IMR-90 (cell line): ENCODE data around the gene CHRNA5. TPM values are rescaled to one million over a fixed set of nuclear protein-coding genes. Genes with fewer than 3 reads are reported as not detected.

Experiments used
- ATAC-seq: fragments of 200-7000 bp; cut with Tn5 transposase; 2 replicates; pipeline ENCODE4 v1.9.1; 2020; ENCODE audit warnings: low read depth, mild to moderate bottlenecking, moderate library complexity
- BruUV-seq: library from RNA; stranded (reverse); fragments of 400-500 nt; replicated peaks from 2 replicates; lab custom pipeline; 2021; lab: Mats Ljungman, UMichigan
- CTCF ChIA-PET: fragments of 300-600 bp; formaldehyde crosslinking; extraction: SDS; loops from one replicate; lab custom pipeline; 2021; ENCODE audit warnings: antibody characterized with exemption; lab: Yijun Ruan, JAX
- POLR2A ChIA-PET: fragments of 300-600 bp; sonication (Branson Sonifier 250); formaldehyde crosslinking; loops from one replicate; lab custom pipeline; 2022; ENCODE audit warnings: antibody characterized with exemption; ENCODE audit not compliant: unreplicated experiment; lab: Charles Lee
- DNase-seq: peaks from one replicate; pipeline ENCODE4 v3.0.0; 2013
- H2AFZ ChIP-seq: replicated peaks from 2 replicates; pipeline ENCODE3; 2013; ENCODE audit warnings: low read length, mild to moderate bottlenecking; ENCODE audit not compliant: poor library complexity
- H2AK5ac ChIP-seq: 2 replicates; pipeline ENCODE4 v1.6.1; 2013; ENCODE audit warnings: low read depth, low read length, inconsistent platforms
- H2AK9ac ChIP-seq: replicated peaks from 2 replicates; pipeline ENCODE3; 2013; ENCODE audit warnings: mild to moderate bottlenecking, low read depth, low read length, moderate library complexity; ENCODE audit not compliant: poor library complexity
- H2BK120ac ChIP-seq: 2 replicates; pipeline ENCODE4 v1.6.1; 2013; ENCODE audit warnings: low read depth, low read length, inconsistent platforms
- H2BK15ac ChIP-seq: 3 replicates; pipeline ENCODE4 v1.6.1; 2013; ENCODE audit warnings: low read depth, low read length, inconsistent platforms
- H2BK20ac ChIP-seq: 2 replicates; pipeline ENCODE4 v1.6.1; 2013; ENCODE audit warnings: low read depth, mild to moderate bottlenecking, inconsistent platforms, low read length, moderate library complexity
- H2BK5ac ChIP-seq: 2 replicates; pipeline ENCODE4 v1.6.1; 2013; ENCODE audit warnings: mild to moderate bottlenecking, low read depth, low read length, inconsistent platforms; ENCODE audit not compliant: poor library complexity, severe bottlenecking
- H3K14ac ChIP-seq: replicated peaks from 2 replicates; pipeline ENCODE4 v1.6.1; 2013; ENCODE audit warnings: low read depth, low read length, inconsistent platforms
- H3K18ac ChIP-seq: 2 replicates; pipeline ENCODE4 v1.6.1; 2013; ENCODE audit warnings: low read depth, low read length, control low read depth
- H3K23ac ChIP-seq: 2 replicates; pipeline ENCODE4 v1.6.1; 2013; ENCODE audit warnings: low read depth, low read length, inconsistent platforms
- H3K27ac ChIP-seq: 2 replicates; pipeline ENCODE4 v1.5.1; 2013; ENCODE audit warnings: mild to moderate bottlenecking, control low read depth, low read length; ENCODE audit not compliant: insufficient read depth
- H3K27me3 ChIP-seq: 2 replicates; pipeline ENCODE4 v1.6.1; 2013; ENCODE audit warnings: low read length; ENCODE audit not compliant: control insufficient read depth, insufficient read depth
- H3K36me3 ChIP-seq: 2 replicates; pipeline ENCODE4 v1.6.1; 2013; ENCODE audit warnings: low read length, mixed read lengths; ENCODE audit not compliant: control insufficient read depth, insufficient read depth
- H3K4ac ChIP-seq: 2 replicates; pipeline ENCODE4 v1.6.1; 2013; ENCODE audit warnings: low read depth, low read length, inconsistent platforms
- H3K4me1 ChIP-seq: 2 replicates; pipeline ENCODE4 v1.6.1; 2013; ENCODE audit warnings: low read length, mixed read lengths; ENCODE audit not compliant: control insufficient read depth, insufficient read depth
- H3K4me2 ChIP-seq: 2 replicates; pipeline ENCODE4 v1.6.1; 2013; ENCODE audit warnings: low read depth, mild to moderate bottlenecking, control low read depth, low read length, moderate library complexity
- H3K4me3 ChIP-seq: 2 replicates; pipeline ENCODE4 v1.5.1; 2013; ENCODE audit warnings: low read depth, mild to moderate bottlenecking, control low read depth, low read length, moderate library complexity; ENCODE audit not compliant: insufficient read depth
- H3K56ac ChIP-seq: 2 replicates; pipeline ENCODE4 v1.6.1; 2013; ENCODE audit warnings: low read length, inconsistent platforms; ENCODE audit not compliant: insufficient read depth; ENCODE audit errors: extremely low read depth
- H3K79me1 ChIP-seq, 2 experiments: 2 replicates each; pipeline ENCODE4 v1.6.1; 2013; ENCODE audit warnings: low read length in 2 of 2, inconsistent platforms in 1 of 2, low read depth in 1 of 2
- H3K9ac ChIP-seq: 2 replicates; pipeline ENCODE4 v1.6.1; 2013; ENCODE audit warnings: low read depth, low read length, control low read depth
- H3K9me1 ChIP-seq: 2 replicates; pipeline ENCODE4 v1.6.1; 2013; ENCODE audit warnings: low read length, inconsistent platforms; ENCODE audit not compliant: insufficient read depth
- H3K9me3 ChIP-seq: 2 replicates; pipeline ENCODE4 v1.6.1; 2013; ENCODE audit warnings: low read length; ENCODE audit not compliant: control insufficient read depth, insufficient read depth
- H4K20me1 ChIP-seq: 2 replicates; pipeline ENCODE4 v1.6.1; 2013; ENCODE audit warnings: low read length, inconsistent platforms; ENCODE audit not compliant: insufficient read depth
- H4K5ac ChIP-seq: 2 replicates; pipeline ENCODE4 v1.6.1; 2013; ENCODE audit warnings: mild to moderate bottlenecking, low read depth, low read length, control low read depth
- H4K8ac ChIP-seq, 2 experiments: 2 replicates each; pipeline ENCODE4 v1.6.1; 2013; ENCODE audit warnings: low read depth in 2 of 2, low read length in 2 of 2, control low read depth in 1 of 2, inconsistent platforms in 1 of 2
- H4K91ac ChIP-seq: 2 replicates; pipeline ENCODE4 v1.6.1; 2013; ENCODE audit warnings: low read depth, low read length, inconsistent platforms; ENCODE audit not compliant: insufficient read depth
- CHD1 ChIP-seq: IDR thresholded peaks from 2 replicates; pipeline ENCODE4 v1.6.1; 2012; ENCODE audit warnings: low read depth, low read length, improper control_type of control experiment
- ELK1 ChIP-seq: fragments of 150-350 bp; IDR thresholded peaks from 2 replicates; pipeline ENCODE4 v1.6.1; 2016; ENCODE audit warnings: low read depth, mild to moderate bottlenecking, low read length, moderate library complexity, borderline replicate concordance
- FOS ChIP-seq: fragments of 150-350 bp; IDR thresholded peaks from 2 replicates; pipeline ENCODE4 v1.6.1; 2016; ENCODE audit warnings: low read depth, low read length
- MAZ ChIP-seq: IDR thresholded peaks from 2 replicates; pipeline ENCODE4 v1.6.1; 2012; ENCODE audit warnings: low read depth, mild to moderate bottlenecking, low read length, improper control_type of control experiment, moderate library complexity, borderline replicate concordance
- POLR2A ChIP-seq: IDR thresholded peaks from 2 replicates; pipeline ENCODE4 v1.6.1; 2012; ENCODE audit warnings: mild to moderate bottlenecking, low read depth, low read length
- WGBS, 2 experiments: methylation state at CpG; one replicate each; pipeline versions ENCODE4 v1.1.5 to v1.1.7; 2013; ENCODE audit warnings: missing lambda C conversion rate in 2 of 2; ENCODE audit not compliant: insufficient read length in 1 of 2; ENCODE audit errors: extremely low coverage in 2 of 2; 5-methylcytosine and 5-hydroxymethylcytosine counted together
- dilution Hi-C: fragments of 300-500 bp; cut with HindIII; formaldehyde crosslinking; loops from one replicate; pipeline ENCODE4 v1.14.3; 2018; ENCODE audit warnings: low sequenced_read_pairs; ENCODE audit not compliant: unreplicated experiment
- in situ Hi-C: fragments of 300-500 bp; cut with MboI; formaldehyde crosslinking; loops from 3 replicates; pipeline ENCODE4 v1.14.3; 2019; ENCODE audit warnings: low sequenced_read_pairs, inconsistent platforms, mixed read lengths
- intact Hi-C: fragments of 100-400 bp; cut with micrococcal nuclease; formaldehyde crosslinking; loops from 2 replicates; pipeline ENCODE4 v1.10.0; 2022
- microRNA-seq, 2 experiments: library from miRNA; stranded (forward) in 1 of 2; unstranded in 1 of 2; fragments of 10-50 nt in 1 of 2; fragments of <30 nt in 1 of 2; gene quantifications in 1 of 2; microRNA quantifications in 1 of 2; one replicate each; pipeline versions ENCODE3 to v1.1.0; 2013 to 2020; ENCODE audit not compliant: insufficient read depth in 1 of 2, insufficient read length in 1 of 2, unreplicated experiment in 1 of 2
- polyA plus RNA-seq, 3 experiments: library from polyadenylated mRNA; depleted of rRNA; stranded (reverse); fragments of >200 nt; gene quantifications; 2 replicates each; pipeline ENCODE4 v1.2.3, GENCODE V29; 2012; ENCODE audit warnings: low replicate concordance in 1 of 3
- small RNA-seq, 5 experiments: library from RNA; depleted of rRNA; stranded (forward); fragments of <200 nt; gene quantifications; one replicate each; pipeline ENCODE3, GENCODE V24; 2012
- total RNA-seq: library from RNA; depleted of rRNA; stranded (reverse); fragments of >200 nt; gene quantifications from 2 replicates; pipeline ENCODE4 v1.2.3, GENCODE V29; 2012; rRNA removed

Gene CHRNA5
- total and polyA plus RNA-seq, 2 of the 4 experiments (the other 2 are of a cell fraction), result 0.54 to 0.94 TPM

- H3K4ac ChIP-seq, result no peak overlapping the region
- in situ Hi-C loops, result no loop called here
These were observed 77.0 kb downstream of the CHRNA5 start for GRCh38 chr15:78642331-78642730.

More at GRCh38 chr15:78642331-78642730, 77.0 kb downstream of the CHRNA5 start:
- H3K9ac ChIP-seq, result no peak overlapping the region
- no peak overlapping the region for H2BK15ac ChIP-seq
- H2BK20ac ChIP-seq, result no peak overlapping the region
- no CpG with 5 or more reads among the region's 5 CpGs for WGBS, 2 experiments
- no peak overlapping the region for H3K27ac ChIP-seq
- no peak overlapping the region for H2AFZ ChIP-seq
- H4K8ac ChIP-seq, result no peak overlapping the region
- H3K4me2 ChIP-seq, result no peak overlapping the region
- no peaks in the 10 kb centered on the region for H3K9me1 ChIP-seq
- no peak overlapping the region for H4K5ac ChIP-seq
- no peak overlapping the region for H2AK5ac ChIP-seq
- no peak overlapping the region for H2BK5ac ChIP-seq
- H3K79me1 ChIP-seq, result no peaks in the 10 kb centered on the region
- no peak for DNase-seq
- no peak overlapping the region for H3K14ac ChIP-seq
- no peak overlapping the region for H3K4me3 ChIP-seq
- no peak overlapping the region for H4K91ac ChIP-seq
- no TSS peak for BruUV-seq
- H3K23ac ChIP-seq, result no peak overlapping the region
- ChIA-PET POLR2A (no interaction called here), CTCF (no interaction called here)
- no peak for TF ChIP-seq MAZ
- no peak for TF ChIP-seq POLR2A
- TF ChIP-seq FOS, result no peak
- TF ChIP-seq ELK1, result no peak
- no peak for TF ChIP-seq CHD1
- peaks cover 40% of the 10 kb centered on the region for H3K27me3 ChIP-seq
- no peak overlapping the region for H3K18ac ChIP-seq
- no peaks in the 10 kb centered on the region for H3K36me3 ChIP-seq
- no peak overlapping the region for H2AK9ac ChIP-seq
- intact Hi-C loops (no loop called here), dilution Hi-C loops (no loop called here)
- no peak overlapping the region for H3K56ac ChIP-seq
- no peak for ATAC-seq
- no peak overlapping the region for H2BK120ac ChIP-seq
- no peaks in the 10 kb centered on the region for H4K20me1 ChIP-seq
- no peaks in the 10 kb centered on the region for H3K4me1 ChIP-seq
- H3K9me3 ChIP-seq, result no peaks in the 10 kb centered on the region

Small RNAs within 50 kb of the gene (microRNA-seq; reads per million reads assigned to microRNA genes)
- gene AC067863.2 (ENCODE audit: insufficient read depth, insufficient read length), result not detected

Small RNAs within 50 kb of the gene (small RNA-seq; reads per million reads assigned to genes)
- 0 reads per million in 5 experiments for gene AC067863.2

Other genes with a start within 250 kb of the CHRNA5 start
- not detected in 2 replicates for gene CRABP1, start 225.2 kb upstream of the CHRNA5 start, total RNA-seq
- not detected in 2 replicates for gene CRABP1, start 225.2 kb upstream of the CHRNA5 start, polyA plus RNA-seq (2012; rRNA removed)
- 12.2 and 23.6 TPM in 2 replicates for gene IREB2, start 127.3 kb upstream of the CHRNA5 start, total RNA-seq
- gene IREB2, start 127.3 kb upstream of the CHRNA5 start, polyA plus RNA-seq (2012; rRNA removed), result 10.0 and 13.5 TPM in 2 replicates
- 3.9 and 5.6 TPM in 2 replicates for gene HYKK, start 57.9 kb upstream of the CHRNA5 start, total RNA-seq
- gene HYKK, start 57.9 kb upstream of the CHRNA5 start, polyA plus RNA-seq (2012; rRNA removed), result 2.7 and 3.8 TPM in 2 replicates
- 208 and 344 TPM in 2 replicates for gene PSMA4, start 25.1 kb upstream of the CHRNA5 start, total RNA-seq
- gene PSMA4, start 25.1 kb upstream of the CHRNA5 start, polyA plus RNA-seq (2012; rRNA removed), result 209 and 239 TPM in 2 replicates
- gene CHRNA3, start 55.5 kb downstream of the CHRNA5 start, total RNA-seq, result not detected in 2 replicates
- gene CHRNA3, start 55.5 kb downstream of the CHRNA5 start, polyA plus RNA-seq (2012; rRNA removed), result not detected in 2 replicates
- not detected in 2 replicates for gene CHRNB4, start 75.7 kb downstream of the CHRNA5 start, total RNA-seq
- gene CHRNB4, start 75.7 kb downstream of the CHRNA5 start, polyA plus RNA-seq (2012; rRNA removed), result not detected in 2 replicates
- gene ADAMTS7, start 245.9 kb downstream of the CHRNA5 start, total RNA-seq, result 0.83 and 1.4 TPM in 2 replicates
- 12.6 and 13.2 TPM in 2 replicates for gene ADAMTS7, start 245.9 kb downstream of the CHRNA5 start, polyA plus RNA-seq (2012; rRNA removed)